K562 (cell line): ENCODE data around the gene PIGB. TPM values are rescaled to one million over a fixed set of nuclear protein-coding genes. Genes with fewer than 3 reads are reported as not detected.

Source experiments
- EGR1 ChIP-seq: fragments of 450-650 bp; conservative IDR thresholded peaks from 2 replicates; pipeline ENCODE4 v1.6.1; 2017; ENCODE audit warnings: mild to moderate bottlenecking
- GABPB2 ChIP-seq: fragments of 250-450 bp; sonication (Bioruptor Pico); conservative IDR thresholded peaks from 2 replicates; pipeline ENCODE4 v1.5.1; 2021; ENCODE audit warnings: mild to moderate bottlenecking
- HDGF ChIP-seq: fragments of 450-650 bp; IDR thresholded peaks from 2 replicates; pipeline ENCODE4 v1.6.1; 2016
- KAT8 ChIP-seq: fragments of 450-650 bp; IDR thresholded peaks from 2 replicates; pipeline ENCODE4 v1.6.1; 2016; ENCODE audit warnings: low read depth, mild to moderate bottlenecking
- KDM5B ChIP-seq: fragments of 200-600 bp; sonication (generic); IDR thresholded peaks from 2 replicates; pipeline ENCODE4 v1.6.1; 2012; ENCODE audit warnings: low read depth, mild to moderate bottlenecking, moderate library complexity, low read length, control low read depth, inconsistent platforms; ENCODE audit not compliant: insufficient replicate concordance
- NFE2L1 ChIP-seq: fragments of 450-650 bp; IDR thresholded peaks from 2 replicates; pipeline ENCODE4 v1.6.1; 2016; ENCODE audit warnings: missing genetic modification characterization, low read depth, mild to moderate bottlenecking, missing compliant biosample characterization, moderate library complexity, borderline replicate concordance
- SIX5 ChIP-seq, 2 experiments: IDR thresholded peaks; 2 replicates each; pipeline ENCODE4 v1.6.1; 2011; ENCODE audit warnings: low read length in 2 of 2, borderline replicate concordance in 1 of 2, low read depth in 1 of 2, mild to moderate bottlenecking in 1 of 2, moderate library complexity in 1 of 2; ENCODE audit not compliant: insufficient read depth in 1 of 2
- SRSF7 ChIP-seq: fragments of 200-400 bp; formaldehyde crosslinking; optimal IDR thresholded peaks from 2 replicates; pipeline ENCODE3; 2017; ENCODE audit warnings: mild to moderate bottlenecking, low read depth, low read length
- TAL1 ChIP-seq: fragments of 450-650 bp; IDR thresholded peaks from 2 replicates; pipeline ENCODE4 v1.6.1; 2016; ENCODE audit warnings: mild to moderate bottlenecking
- ZFX ChIP-seq: sonication (generic); formaldehyde crosslinking; IDR thresholded peaks from 2 replicates; pipeline ENCODE4 v1.8.0; 2022; ENCODE audit warnings: mild to moderate bottlenecking, missing genetic modification reagents, moderate library complexity
- ZNF23 ChIP-seq: fragments of 250-450 bp; sonication (Bioruptor Pico); IDR thresholded peaks from 2 replicates; pipeline ENCODE4 v1.4.0; 2020; ENCODE audit warnings: mild to moderate bottlenecking
- ZNF316 ChIP-seq: fragments of 450-650 bp; IDR thresholded peaks from 2 replicates; pipeline ENCODE4 v1.6.1; 2016
- ZNF354B ChIP-seq: fragments of 250-450 bp; sonication (Bioruptor Pico); IDR thresholded peaks from 2 replicates; pipeline ENCODE4 v1.4.0; 2020
- ZNF444 ChIP-seq: fragments of 250-450 bp; sonication (Bioruptor Pico); IDR thresholded peaks from 2 replicates; pipeline ENCODE4 v1.4.0; 2020; ENCODE audit warnings: mild to moderate bottlenecking, moderate library complexity
- polyA plus RNA-seq, 8 experiments: library from polyadenylated mRNA; depleted of rRNA in 4 of 8; stranded (reverse) in 5 of 8; unstranded in 3 of 8; fragments of >200 nt; fragmentation: Nextera tagmentation in 2 of 8; fragmentation: Illumina TruSeq in 1 of 8; extraction: Ambion mirVana in 2 of 8; extraction: Trizol in 1 of 8; gene quantifications; 2 replicates each; pipeline versions ENCODE4 v1.2.1 to v1.2.3, GENCODE V29; 2011 to 2014; ENCODE audit warnings: inconsistent platforms in 1 of 8, missing spikeins in 1 of 8
- total RNA-seq, 7 experiments: library from RNA; depleted of rRNA in 6 of 7; stranded (reverse); fragments of >200 nt in 6 of 7; fragmentation: Illumina TruSeq in 2 of 7; extraction: Trizol in 2 of 7; gene quantifications; 2 replicates each; pipeline versions ENCODE4 v1.2.1 to v1.2.3, GENCODE V29; 2011 to 2021; ENCODE audit warnings: low replicate concordance in 1 of 7
- TF ChIP-seq, protein P1 (sequence below), 2 experiments: fragments of 450-650 bp in 1 of 2; IDR thresholded peaks; 2 replicates each; pipeline ENCODE4 v1.6.1; 2011 to 2017; ENCODE audit warnings: low read depth in 2 of 2, antibody characterized with exemption in 1 of 2, borderline replicate concordance in 1 of 2, low read length in 1 of 2, mild to moderate bottlenecking in 1 of 2, mixed read lengths in 1 of 2; ENCODE audit not compliant: control insufficient read depth in 1 of 2
- TF ChIP-seq, protein P2 (sequence below): fragments of 450-650 bp; IDR thresholded peaks from 2 replicates; pipeline ENCODE4 v1.6.1; 2016
- TF ChIP-seq, protein P3 (sequence below): fragments of 250-450 bp; sonication (Bioruptor Pico); IDR thresholded peaks from 2 replicates; pipeline ENCODE4 v1.5.0; 2020; ENCODE audit warnings: mild to moderate bottlenecking, borderline replicate concordance
- TF ChIP-seq, protein P4 (sequence below), 2 experiments: fragments of 450-650 bp in 1 of 2; sonication (generic) in 1 of 2; formaldehyde crosslinking; conservative IDR thresholded peaks; 2 replicates each; pipeline versions ENCODE4 v1.4.0 to v1.8.1; 2020 to 2022; ENCODE audit warnings: mild to moderate bottlenecking in 1 of 2, missing genetic modification reagents in 1 of 2
- TF ChIP-seq, protein P5 (sequence below): fragments of 250-450 bp; sonication (Bioruptor Pico); IDR thresholded peaks from 2 replicates; pipeline ENCODE4 v1.4.0; 2020
- TF ChIP-seq, protein P6 (sequence below): sonication (generic); formaldehyde crosslinking; IDR thresholded peaks from 2 replicates; pipeline ENCODE4 v1.8.1; 2023; ENCODE audit warnings: mild to moderate bottlenecking, missing genetic modification reagents, moderate library complexity

Gene PIGB
- total and polyA plus RNA-seq, 9 of the 15 experiments (the other 6 are each of a cell fraction or from before 2014, with no cell fraction given), result 9.9 to 32.3 (median 18.2) TPM

DNA sequence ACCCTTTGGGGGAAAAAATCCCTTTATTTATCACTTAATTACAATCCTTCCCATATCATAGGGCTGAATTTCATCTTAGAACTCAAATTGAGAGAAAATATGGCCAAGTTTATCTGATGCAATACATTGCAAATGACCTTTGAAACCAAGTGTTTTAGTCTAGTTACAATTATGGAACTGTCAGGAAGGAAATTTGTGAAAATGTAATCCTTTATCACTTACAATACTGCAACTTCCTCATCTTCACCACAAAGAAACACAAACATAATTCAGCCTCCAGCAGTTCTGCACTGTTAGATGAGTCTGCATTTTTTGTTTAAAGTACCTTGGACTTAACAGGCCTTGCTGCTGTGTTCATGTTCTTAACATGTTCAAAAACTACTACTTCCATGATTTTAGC lies 84.5 kb downstream of the PIGB start (continued):
- TF ChIP-seq, protein P1, sequence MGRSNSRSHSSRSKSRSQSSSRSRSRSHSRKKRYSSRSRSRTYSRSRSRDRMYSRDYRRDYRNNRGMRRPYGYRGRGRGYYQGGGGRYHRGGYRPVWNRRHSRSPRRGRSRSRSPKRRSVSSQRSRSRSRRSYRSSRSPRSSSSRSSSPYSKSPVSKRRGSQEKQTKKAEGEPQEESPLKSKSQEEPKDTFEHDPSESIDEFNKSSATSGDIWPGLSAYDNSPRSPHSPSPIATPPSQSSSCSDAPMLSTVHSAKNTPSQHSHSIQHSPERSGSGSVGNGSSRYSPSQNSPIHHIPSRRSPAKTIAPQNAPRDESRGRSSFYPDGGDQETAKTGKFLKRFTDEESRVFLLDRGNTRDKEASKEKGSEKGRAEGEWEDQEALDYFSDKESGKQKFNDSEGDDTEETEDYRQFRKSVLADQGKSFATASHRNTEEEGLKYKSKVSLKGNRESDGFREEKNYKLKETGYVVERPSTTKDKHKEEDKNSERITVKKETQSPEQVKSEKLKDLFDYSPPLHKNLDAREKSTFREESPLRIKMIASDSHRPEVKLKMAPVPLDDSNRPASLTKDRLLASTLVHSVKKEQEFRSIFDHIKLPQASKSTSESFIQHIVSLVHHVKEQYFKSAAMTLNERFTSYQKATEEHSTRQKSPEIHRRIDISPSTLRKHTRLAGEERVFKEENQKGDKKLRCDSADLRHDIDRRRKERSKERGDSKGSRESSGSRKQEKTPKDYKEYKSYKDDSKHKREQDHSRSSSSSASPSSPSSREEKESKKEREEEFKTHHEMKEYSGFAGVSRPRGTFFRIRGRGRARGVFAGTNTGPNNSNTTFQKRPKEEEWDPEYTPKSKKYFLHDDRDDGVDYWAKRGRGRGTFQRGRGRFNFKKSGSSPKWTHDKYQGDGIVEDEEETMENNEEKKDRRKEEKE (IDR thresholded peaks at IDR 0.05; ENCODE audit: borderline replicate concordance in 1 of 2, control insufficient read depth in 1 of 2, low read depth in 2 of 2, low read length in 1 of 2), result no peak
- TF ChIP-seq, protein P2, sequence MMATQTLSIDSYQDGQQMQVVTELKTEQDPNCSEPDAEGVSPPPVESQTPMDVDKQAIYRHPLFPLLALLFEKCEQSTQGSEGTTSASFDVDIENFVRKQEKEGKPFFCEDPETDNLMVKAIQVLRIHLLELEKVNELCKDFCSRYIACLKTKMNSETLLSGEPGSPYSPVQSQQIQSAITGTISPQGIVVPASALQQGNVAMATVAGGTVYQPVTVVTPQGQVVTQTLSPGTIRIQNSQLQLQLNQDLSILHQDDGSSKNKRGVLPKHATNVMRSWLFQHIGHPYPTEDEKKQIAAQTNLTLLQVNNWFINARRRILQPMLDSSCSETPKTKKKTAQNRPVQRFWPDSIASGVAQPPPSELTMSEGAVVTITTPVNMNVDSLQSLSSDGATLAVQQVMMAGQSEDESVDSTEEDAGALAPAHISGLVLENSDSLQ, result peak; percentile 52
- TF ChIP-seq ZNF316, result peak; percentile 98
- no peak for TF ChIP-seq EGR1
- no peak for TF ChIP-seq ZFX (CRISPR knock-in tag)
- TF ChIP-seq KAT8, result no peak
- TF ChIP-seq, protein P3, sequence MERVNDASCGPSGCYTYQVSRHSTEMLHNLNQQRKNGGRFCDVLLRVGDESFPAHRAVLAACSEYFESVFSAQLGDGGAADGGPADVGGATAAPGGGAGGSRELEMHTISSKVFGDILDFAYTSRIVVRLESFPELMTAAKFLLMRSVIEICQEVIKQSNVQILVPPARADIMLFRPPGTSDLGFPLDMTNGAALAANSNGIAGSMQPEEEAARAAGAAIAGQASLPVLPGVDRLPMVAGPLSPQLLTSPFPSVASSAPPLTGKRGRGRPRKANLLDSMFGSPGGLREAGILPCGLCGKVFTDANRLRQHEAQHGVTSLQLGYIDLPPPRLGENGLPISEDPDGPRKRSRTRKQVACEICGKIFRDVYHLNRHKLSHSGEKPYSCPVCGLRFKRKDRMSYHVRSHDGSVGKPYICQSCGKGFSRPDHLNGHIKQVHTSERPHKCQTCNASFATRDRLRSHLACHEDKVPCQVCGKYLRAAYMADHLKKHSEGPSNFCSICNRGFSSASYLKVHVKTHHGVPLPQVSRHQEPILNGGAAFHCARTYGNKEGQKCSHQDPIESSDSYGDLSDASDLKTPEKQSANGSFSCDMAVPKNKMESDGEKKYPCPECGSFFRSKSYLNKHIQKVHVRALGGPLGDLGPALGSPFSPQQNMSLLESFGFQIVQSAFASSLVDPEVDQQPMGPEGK, result no peak
- TF ChIP-seq ZNF354B (CRISPR knock-in tag), result no peak
- peak; percentile 48; the same call in 1 of the 2 replicates for TF ChIP-seq NFE2L1 (tag)
- TF ChIP-seq, protein P4, sequence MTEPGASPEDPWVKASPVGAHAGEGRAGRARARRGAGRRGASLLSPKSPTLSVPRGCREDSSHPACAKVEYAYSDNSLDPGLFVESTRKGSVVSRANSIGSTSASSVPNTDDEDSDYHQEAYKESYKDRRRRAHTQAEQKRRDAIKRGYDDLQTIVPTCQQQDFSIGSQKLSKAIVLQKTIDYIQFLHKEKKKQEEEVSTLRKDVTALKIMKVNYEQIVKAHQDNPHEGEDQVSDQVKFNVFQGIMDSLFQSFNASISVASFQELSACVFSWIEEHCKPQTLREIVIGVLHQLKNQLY (CRISPR knock-in tag; conservative IDR thresholded peaks at IDR 0.05), result no peak
- peak; percentile 45; the same call in 1 of the 2 replicates for TF ChIP-seq TAL1
- TF ChIP-seq SRSF7, result no peak
- TF ChIP-seq, protein P5, sequence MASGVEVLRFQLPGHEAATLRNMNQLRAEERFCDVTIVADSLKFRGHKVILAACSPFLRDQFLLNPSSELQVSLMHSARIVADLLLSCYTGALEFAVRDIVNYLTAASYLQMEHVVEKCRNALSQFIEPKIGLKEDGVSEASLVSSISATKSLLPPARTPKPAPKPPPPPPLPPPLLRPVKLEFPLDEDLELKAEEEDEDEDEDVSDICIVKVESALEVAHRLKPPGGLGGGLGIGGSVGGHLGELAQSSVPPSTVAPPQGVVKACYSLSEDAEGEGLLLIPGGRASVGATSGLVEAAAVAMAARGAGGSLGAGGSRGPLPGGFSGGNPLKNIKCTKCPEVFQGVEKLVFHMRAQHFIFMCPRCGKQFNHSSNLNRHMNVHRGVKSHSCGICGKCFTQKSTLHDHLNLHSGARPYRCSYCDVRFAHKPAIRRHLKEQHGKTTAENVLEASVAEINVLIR, result no peak
- no peak for TF ChIP-seq HDGF
- TF ChIP-seq ZNF23, result no peak
- TF ChIP-seq ZNF444 (CRISPR knock-in tag), result no peak
- no peak for TF ChIP-seq GABPB2
- TF ChIP-seq, protein P6, sequence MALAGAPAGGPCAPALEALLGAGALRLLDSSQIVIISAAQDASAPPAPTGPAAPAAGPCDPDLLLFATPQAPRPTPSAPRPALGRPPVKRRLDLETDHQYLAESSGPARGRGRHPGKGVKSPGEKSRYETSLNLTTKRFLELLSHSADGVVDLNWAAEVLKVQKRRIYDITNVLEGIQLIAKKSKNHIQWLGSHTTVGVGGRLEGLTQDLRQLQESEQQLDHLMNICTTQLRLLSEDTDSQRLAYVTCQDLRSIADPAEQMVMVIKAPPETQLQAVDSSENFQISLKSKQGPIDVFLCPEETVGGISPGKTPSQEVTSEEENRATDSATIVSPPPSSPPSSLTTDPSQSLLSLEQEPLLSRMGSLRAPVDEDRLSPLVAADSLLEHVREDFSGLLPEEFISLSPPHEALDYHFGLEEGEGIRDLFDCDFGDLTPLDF (CRISPR knock-in tag), result no peak
- TF ChIP-seq KDM5B, result no peak
- no peak for TF ChIP-seq SIX5 (IDR thresholded peaks at IDR 0.05; ENCODE audit: borderline replicate concordance in 1 of 2, insufficient read depth in 1 of 2, low read depth in 1 of 2, low read length in 2 of 2)
